K562 (cell line): ENCODE data around the gene RARA. TPM values are rescaled to one million over a fixed set of nuclear protein-coding genes. Genes with fewer than 3 reads are reported as not detected.

ENCODE experiments used
- BMI1 ChIP-seq: fragments of 150-350 bp; IDR thresholded peaks from 2 replicates; pipeline ENCODE4 v1.6.1; 2014; ENCODE audit warnings: low read length
- CBFA2T2 ChIP-seq: fragments of 450-650 bp; conservative IDR thresholded peaks from 2 replicates; pipeline ENCODE4 v1.6.1; 2017; ENCODE audit warnings: mild to moderate bottlenecking
- CBX1 ChIP-seq: sonication (generic); IDR thresholded peaks from 2 replicates; pipeline ENCODE4 v1.6.1; 2016; ENCODE audit warnings: antibody characterized with exemption, low read depth, mild to moderate bottlenecking
- GTF2A2 ChIP-seq: IDR thresholded peaks from 2 replicates; pipeline ENCODE4 v1.6.1; 2016; ENCODE audit warnings: mild to moderate bottlenecking, missing genetic modification characterization, missing compliant biosample characterization
- KDM4B ChIP-seq, 2 experiments: fragments of 450-650 bp in 1 of 2; sonication (generic) in 1 of 2; IDR thresholded peaks; 2 replicates each; pipeline ENCODE4 v1.6.1; 2016 to 2017; ENCODE audit warnings: borderline replicate concordance in 2 of 2, antibody characterized with exemption in 1 of 2, low read depth in 1 of 2, mild to moderate bottlenecking in 1 of 2
- MEIS2 ChIP-seq: fragments of 450-650 bp; IDR thresholded peaks from 2 replicates; pipeline ENCODE4 v1.6.1; 2014; ENCODE audit warnings: mild to moderate bottlenecking; ENCODE audit not compliant: partially characterized antibody
- MYC ChIP-seq, 2 experiments: fragments of 250-450 bp in 1 of 2; sonication (Bioruptor Pico) in 1 of 2; IDR thresholded peaks; 2 replicates each; pipeline versions ENCODE4 v1.5.1 to v1.6.1; 2012 to 2021; ENCODE audit warnings: low read depth in 2 of 2, borderline replicate concordance in 1 of 2, improper control_type of control experiment in 1 of 2, low read length in 1 of 2, mild to moderate bottlenecking in 1 of 2, moderate library complexity in 1 of 2
- SMARCE1 ChIP-seq: fragments of 450-650 bp; IDR thresholded peaks from 2 replicates; pipeline ENCODE4 v1.7.1; 2016; ENCODE audit warnings: mild to moderate bottlenecking
- ZKSCAN3 ChIP-seq: fragments of 250-450 bp; sonication (Bioruptor Pico); IDR thresholded peaks from 2 replicates; pipeline ENCODE4 v1.4.0; 2020
- ZNF764 ChIP-seq: fragments of 250-450 bp; sonication (Bioruptor Pico); IDR thresholded peaks from 2 replicates; pipeline ENCODE4 v1.4.0; 2020; ENCODE audit warnings: low read depth, mild to moderate bottlenecking, moderate library complexity
- polyA plus RNA-seq, 8 experiments: library from polyadenylated mRNA; depleted of rRNA in 4 of 8; stranded (reverse) in 5 of 8; unstranded in 3 of 8; fragments of >200 nt; fragmentation: Nextera tagmentation in 2 of 8; fragmentation: Illumina TruSeq in 1 of 8; extraction: Ambion mirVana in 2 of 8; extraction: Trizol in 1 of 8; gene quantifications; 2 replicates each; pipeline versions ENCODE4 v1.2.1 to v1.2.3, GENCODE V29; 2011 to 2014; ENCODE audit warnings: inconsistent platforms in 1 of 8, missing spikeins in 1 of 8
- total RNA-seq, 7 experiments: library from RNA; depleted of rRNA in 6 of 7; stranded (reverse); fragments of >200 nt in 6 of 7; fragmentation: Illumina TruSeq in 2 of 7; extraction: Trizol in 2 of 7; gene quantifications; 2 replicates each; pipeline versions ENCODE4 v1.2.1 to v1.2.3, GENCODE V29; 2011 to 2021; ENCODE audit warnings: low replicate concordance in 1 of 7
- TF ChIP-seq, protein P1 (sequence below): fragments of 450-650 bp; formaldehyde crosslinking; IDR thresholded peaks from 2 replicates; pipeline ENCODE4 v1.4.0; 2020; ENCODE audit warnings: mild to moderate bottlenecking, mixed read lengths
- TF ChIP-seq, protein P2 (sequence below): fragments of 450-650 bp; IDR thresholded peaks from 2 replicates; pipeline ENCODE4 v1.6.1; 2016
- TF ChIP-seq, protein P3 (sequence below): sonication (generic); formaldehyde crosslinking; IDR thresholded peaks from 2 replicates; pipeline ENCODE4 v1.9.0; 2022; ENCODE audit warnings: mild to moderate bottlenecking, missing genetic modification reagents
- TF ChIP-seq, protein P4 (sequence below): fragments of 250-450 bp; sonication (Bioruptor Pico); IDR thresholded peaks from 2 replicates; pipeline ENCODE4 v1.8.0; 2021; ENCODE audit warnings: mild to moderate bottlenecking, moderate library complexity
- TF ChIP-seq, protein P5 (sequence below), 3 experiments: fragments of 200-800 bp in 1 of 3; fragments of 250-450 bp in 1 of 3; fragments of 450-650 bp in 1 of 3; sonication (Bioruptor Pico) in 1 of 3; sonication (Bioruptor generic) in 1 of 3; formaldehyde crosslinking in 1 of 3; IDR thresholded peaks; 2 replicates each; pipeline versions ENCODE4 v1.6.1 to v1.8.0; 2016 to 2022; ENCODE audit warnings: mild to moderate bottlenecking in 2 of 3, missing genetic modification characterization in 2 of 3, missing compliant biosample characterization in 1 of 3, moderate library complexity in 1 of 3

Gene RARA
- total and polyA plus RNA-seq, 9 of the 15 experiments (the other 6 are each of a cell fraction or from before 2014, with no cell fraction given), result 0.10 to 28.0 (median 7.9) TPM

DNA sequence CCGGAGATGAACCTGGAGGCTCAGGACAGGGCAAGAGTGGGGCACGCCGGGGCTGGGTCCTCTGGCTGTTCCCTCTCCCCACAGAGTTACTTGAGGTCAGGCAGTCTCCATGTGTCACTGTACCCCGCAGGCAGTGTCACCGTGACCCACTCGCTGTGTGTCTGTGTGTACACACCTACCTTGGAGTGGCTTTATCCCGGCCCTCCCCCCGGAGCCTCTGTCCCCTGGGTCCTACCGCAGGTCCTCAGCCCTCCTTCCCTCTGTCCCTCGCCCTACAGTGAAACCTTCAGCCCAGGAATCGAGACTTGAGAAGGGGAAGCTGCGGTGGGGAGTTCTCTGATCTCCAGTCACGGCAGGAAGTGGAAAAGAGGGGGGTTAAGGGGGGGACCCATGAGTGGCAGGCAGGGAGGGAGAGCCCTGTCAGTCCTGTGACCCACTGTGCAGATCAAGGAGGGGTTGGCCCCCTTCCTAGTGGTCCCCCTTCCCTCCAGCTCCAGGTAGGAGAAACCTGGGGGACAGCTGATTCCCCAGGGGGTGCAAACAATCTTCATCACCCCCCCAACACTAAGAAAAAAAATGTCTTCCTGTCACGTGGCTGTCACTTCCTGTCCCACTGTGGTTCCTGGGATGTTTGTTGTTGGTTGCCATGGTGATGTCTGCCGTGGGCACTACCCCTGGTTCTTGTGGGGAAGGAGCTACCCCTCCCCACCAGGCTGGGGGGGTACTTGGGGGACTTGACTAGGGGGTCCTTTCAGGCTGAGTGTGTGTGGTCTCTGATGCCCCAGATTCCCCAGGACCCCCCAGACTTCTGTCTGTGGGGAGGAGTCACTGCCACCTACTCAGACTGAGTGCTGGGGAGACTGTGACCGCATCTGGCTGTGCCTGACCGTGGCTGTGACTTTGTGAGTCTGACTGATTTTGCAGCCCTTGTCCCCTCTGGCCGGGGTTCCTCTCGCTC, 13.7 kb downstream of the RARA start (continued):
- TF ChIP-seq KDM4B (IDR thresholded peaks at IDR 0.05; ENCODE audit: borderline replicate concordance in 2 of 2, low read depth in 1 of 2) (peak in 1 of 2 experiments; percentile 98; a peak in 2 of 4 replicates), ZNF764 (CRISPR knock-in tag) (no peak), CBFA2T2 (peak; percentile 60; the same call in 1 of the 2 replicates), ZKSCAN3 (CRISPR knock-in tag) (no peak), CBX1 (0 out of 2 replicates have a peak, but pooled peaks have one; percentile 39), GTF2A2 (tag) (no peak), BMI1 (peak; percentile 85), SMARCE1 (peak; percentile 85), MYC (IDR thresholded peaks at IDR 0.05; ENCODE audit: low read depth, low read length) (0 out of 2 replicates have a peak, but pooled peaks have one; percentile 43), MYC (CRISPR knock-in tag; IDR thresholded peaks at IDR 0.05; ENCODE audit: borderline replicate concordance, low read depth) (no peak), MEIS2 (peak; percentile 50)
- TF ChIP-seq, protein P1, sequence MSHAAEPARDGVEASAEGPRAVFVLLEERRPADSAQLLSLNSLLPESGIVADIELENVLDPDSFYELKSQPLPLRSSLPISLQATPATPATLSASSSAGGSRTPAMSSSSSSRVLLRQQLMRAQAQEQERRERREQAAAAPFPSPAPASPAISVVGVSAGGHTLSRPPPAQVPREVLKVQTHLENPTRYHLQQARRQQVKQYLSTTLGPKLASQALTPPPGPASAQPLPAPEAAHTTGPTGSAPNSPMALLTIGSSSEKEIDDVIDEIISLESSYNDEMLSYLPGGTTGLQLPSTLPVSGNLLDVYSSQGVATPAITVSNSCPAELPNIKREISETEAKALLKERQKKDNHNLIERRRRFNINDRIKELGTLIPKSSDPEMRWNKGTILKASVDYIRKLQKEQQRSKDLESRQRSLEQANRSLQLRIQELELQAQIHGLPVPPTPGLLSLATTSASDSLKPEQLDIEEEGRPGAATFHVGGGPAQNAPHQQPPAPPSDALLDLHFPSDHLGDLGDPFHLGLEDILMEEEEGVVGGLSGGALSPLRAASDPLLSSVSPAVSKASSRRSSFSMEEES (CRISPR knock-in tag), result peak; percentile 76
- TF ChIP-seq, protein P2, sequence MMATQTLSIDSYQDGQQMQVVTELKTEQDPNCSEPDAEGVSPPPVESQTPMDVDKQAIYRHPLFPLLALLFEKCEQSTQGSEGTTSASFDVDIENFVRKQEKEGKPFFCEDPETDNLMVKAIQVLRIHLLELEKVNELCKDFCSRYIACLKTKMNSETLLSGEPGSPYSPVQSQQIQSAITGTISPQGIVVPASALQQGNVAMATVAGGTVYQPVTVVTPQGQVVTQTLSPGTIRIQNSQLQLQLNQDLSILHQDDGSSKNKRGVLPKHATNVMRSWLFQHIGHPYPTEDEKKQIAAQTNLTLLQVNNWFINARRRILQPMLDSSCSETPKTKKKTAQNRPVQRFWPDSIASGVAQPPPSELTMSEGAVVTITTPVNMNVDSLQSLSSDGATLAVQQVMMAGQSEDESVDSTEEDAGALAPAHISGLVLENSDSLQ, result peak; percentile 97
- TF ChIP-seq, protein P3, sequence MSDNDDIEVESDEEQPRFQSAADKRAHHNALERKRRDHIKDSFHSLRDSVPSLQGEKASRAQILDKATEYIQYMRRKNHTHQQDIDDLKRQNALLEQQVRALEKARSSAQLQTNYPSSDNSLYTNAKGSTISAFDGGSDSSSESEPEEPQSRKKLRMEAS (CRISPR knock-in tag), result 0 out of 2 replicates have a peak, but pooled peaks have one; percentile 16
- TF ChIP-seq, protein P4, sequence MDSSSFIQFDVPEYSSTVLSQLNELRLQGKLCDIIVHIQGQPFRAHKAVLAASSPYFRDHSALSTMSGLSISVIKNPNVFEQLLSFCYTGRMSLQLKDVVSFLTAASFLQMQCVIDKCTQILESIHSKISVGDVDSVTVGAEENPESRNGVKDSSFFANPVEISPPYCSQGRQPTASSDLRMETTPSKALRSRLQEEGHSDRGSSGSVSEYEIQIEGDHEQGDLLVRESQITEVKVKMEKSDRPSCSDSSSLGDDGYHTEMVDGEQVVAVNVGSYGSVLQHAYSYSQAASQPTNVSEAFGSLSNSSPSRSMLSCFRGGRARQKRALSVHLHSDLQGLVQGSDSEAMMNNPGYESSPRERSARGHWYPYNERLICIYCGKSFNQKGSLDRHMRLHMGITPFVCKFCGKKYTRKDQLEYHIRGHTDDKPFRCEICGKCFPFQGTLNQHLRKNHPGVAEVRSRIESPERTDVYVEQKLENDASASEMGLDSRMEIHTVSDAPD, result no peak
- TF ChIP-seq, protein P5, sequence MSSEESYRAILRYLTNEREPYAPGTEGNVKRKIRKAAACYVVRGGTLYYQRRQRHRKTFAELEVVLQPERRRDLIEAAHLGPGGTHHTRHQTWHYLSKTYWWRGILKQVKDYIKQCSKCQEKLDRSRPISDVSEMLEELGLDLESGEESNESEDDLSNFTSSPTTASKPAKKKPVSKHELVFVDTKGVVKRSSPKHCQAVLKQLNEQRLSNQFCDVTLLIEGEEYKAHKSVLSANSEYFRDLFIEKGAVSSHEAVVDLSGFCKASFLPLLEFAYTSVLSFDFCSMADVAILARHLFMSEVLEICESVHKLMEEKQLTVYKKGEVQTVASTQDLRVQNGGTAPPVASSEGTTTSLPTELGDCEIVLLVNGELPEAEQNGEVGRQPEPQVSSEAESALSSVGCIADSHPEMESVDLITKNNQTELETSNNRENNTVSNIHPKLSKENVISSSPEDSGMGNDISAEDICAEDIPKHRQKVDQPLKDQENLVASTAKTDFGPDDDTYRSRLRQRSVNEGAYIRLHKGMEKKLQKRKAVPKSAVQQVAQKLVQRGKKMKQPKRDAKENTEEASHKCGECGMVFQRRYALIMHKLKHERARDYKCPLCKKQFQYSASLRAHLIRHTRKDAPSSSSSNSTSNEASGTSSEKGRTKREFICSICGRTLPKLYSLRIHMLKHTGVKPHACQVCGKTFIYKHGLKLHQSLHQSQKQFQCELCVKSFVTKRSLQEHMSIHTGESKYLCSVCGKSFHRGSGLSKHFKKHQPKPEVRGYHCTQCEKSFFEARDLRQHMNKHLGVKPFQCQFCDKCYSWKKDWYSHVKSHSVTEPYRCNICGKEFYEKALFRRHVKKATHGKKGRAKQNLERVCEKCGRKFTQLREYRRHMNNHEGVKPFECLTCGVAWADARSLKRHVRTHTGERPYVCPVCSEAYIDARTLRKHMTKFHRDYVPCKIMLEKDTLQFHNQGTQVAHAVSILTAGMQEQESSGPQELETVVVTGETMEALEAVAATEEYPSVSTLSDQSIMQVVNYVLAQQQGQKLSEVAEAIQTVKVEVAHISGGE (CRISPR knock-in tag; IDR thresholded peaks at IDR 0.05), result peak in 2 of 3 experiments; percentile 36 to 81; a peak in 3 of 6 replicates
